ENCODE measurements around the gene PDE1C. TPM values are rescaled to one million over a fixed set of nuclear protein-coding genes. Genes with fewer than 3 reads are reported as not detected.

The PDE1C gene
- 1.3 TPM for polyA plus RNA-seq (2013, experiment 1 of 4)
- polyA plus RNA-seq (2013, experiment 2 of 4), result 2.2 TPM
- polyA plus RNA-seq (2013, experiment 3 of 4), result 0.69 TPM
- polyA plus RNA-seq (2013, experiment 4 of 4), result 1.5 TPM

DNA sequence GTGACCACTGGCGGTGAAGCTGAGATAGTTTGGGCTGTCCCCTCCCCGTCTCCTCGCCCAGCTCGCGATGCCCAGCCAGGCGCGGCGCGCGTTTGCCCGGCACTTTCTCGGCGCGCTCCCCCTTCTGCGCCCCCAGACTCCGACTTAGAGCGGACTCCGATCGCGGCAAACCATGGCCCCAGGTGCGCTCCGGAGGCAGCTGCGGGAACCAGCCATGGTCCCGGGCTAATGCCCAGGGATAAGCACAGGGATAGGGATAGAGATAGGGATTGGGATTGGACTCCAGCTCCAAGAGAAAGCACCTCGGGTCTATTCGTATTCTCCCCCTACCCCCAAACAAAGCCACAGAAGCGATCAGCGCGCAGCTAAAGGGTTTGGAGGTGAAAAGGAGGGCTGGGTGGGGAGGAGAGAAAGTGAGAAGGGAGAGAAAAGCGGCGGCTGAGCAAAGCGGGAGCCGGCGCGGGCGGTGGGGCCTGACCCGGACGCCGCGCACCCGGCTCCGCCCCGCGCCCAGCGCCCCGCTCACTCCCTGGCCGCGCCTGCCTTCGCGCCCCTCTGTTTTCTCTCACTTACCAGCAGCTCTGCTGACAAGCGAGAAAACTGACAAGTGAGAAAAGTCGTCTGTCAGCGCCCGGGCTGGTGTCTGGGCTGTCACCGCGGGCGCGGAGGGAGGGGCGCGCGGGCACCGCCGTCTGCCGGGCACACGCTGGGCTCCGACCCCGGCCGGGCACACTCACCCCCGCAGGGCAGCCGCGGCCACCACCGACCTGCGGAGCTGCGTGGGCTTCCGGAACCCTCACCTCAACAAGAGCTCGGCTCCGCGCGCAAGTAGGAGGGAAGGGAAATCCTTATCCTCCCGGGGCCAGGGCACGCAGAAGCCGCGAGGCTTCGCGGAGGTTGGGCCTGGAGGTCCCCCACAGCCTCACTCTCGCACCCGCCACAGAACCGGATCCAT lies at the start of gene PDE1C:
PDE1C (minus strand) TSS at position 2 of the 955 bp plus-strand sequence.
- H3K27ac ChIP-seq (ENCODE audit: insufficient read depth, low read depth, low read length, poor library complexity, severe bottlenecking), result no peak within 1 kb of the TSS
- no peaks in the 10 kb centered on the region for H3K9me3 ChIP-seq (ENCODE audit: control insufficient read depth, low read length)
- WGBS, 2 experiments, result 0% methylated on average over 81 to 86 of the region's 88 CpGs
- H3K4me1 ChIP-seq (ENCODE audit: control insufficient read depth, insufficient read depth, low read length), result no peaks in the 10 kb centered on the region
- H3K27me3 ChIP-seq (ENCODE audit: control insufficient read depth, insufficient read depth, low read length, poor library complexity, severe bottlenecking), result peaks cover 70% of the 10 kb centered on the region
- H3K36me3 ChIP-seq (ENCODE audit: control insufficient read depth, insufficient read depth, low read length), result no peaks in the 10 kb centered on the region
- H3K4me3 ChIP-seq (ENCODE audit: insufficient read depth, low read depth, low read length), result peak within 1 kb of the TSS; percentile 45

DNA sequence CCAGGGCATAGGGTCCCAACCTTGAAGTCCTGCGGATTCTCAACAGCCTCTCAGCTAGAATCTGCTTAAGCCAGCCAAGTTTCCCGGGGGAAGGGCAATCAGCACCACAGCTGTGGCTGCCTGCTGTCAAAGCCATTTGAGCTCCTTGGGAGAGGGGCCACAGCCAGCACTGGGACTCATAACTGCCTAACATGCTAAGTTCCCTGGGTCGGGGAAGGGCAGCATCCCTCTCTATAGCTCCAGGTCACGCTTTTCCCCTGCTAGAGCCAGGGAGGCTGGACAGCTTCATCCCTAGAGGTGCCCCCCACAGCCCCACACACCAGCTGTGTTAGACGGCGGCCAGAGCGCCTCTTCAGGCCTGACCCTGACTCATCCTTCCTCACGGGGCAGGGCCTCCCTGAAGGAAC lies 49.6 kb upstream of the PDE1C start:
- Histone ChIP-seq H3K4me1 (ENCODE audit: control insufficient read depth, insufficient read depth, low read length) (no peaks in the 10 kb centered on the region), H3K27ac (ENCODE audit: insufficient read depth, low read depth, low read length, poor library complexity, severe bottlenecking) (no peak overlapping the region), H3K36me3 (ENCODE audit: control insufficient read depth, insufficient read depth, low read length) (no peaks in the 10 kb centered on the region), H3K4me3 (ENCODE audit: insufficient read depth, low read depth, low read length) (no peak overlapping the region), H3K9me3 (ENCODE audit: control insufficient read depth, low read length) (no peaks in the 10 kb centered on the region), H3K27me3 (ENCODE audit: control insufficient read depth, insufficient read depth, low read length, poor library complexity, severe bottlenecking) (no peaks in the 10 kb centered on the region)
- whole genome bisulfite sequencing, 2 experiments, result 81 to 87% methylated on average over 8 of the region's 8 CpGs

DNA sequence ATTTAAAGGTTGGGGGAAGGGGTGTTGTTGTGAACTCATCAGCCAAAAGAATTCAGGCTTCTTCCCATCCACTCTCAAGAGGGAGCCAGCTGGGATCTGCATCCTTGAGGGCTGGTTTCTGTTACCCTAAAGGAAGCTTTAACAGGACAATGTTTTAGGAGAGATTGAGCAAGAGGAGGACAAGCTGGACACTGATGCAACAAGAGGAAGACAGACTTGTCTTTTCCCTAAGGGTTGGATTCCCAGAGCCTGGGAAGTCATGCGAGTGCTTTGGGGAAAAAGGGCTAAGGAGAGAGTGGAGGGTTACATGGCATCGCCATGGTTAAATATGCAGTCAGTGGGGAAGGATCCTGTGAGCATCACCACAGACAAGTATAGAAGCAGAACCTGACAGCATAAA lies 47.6 kb upstream of the PDE1C start:
- WGBS, 2 experiments, result 93 to 98% methylated on average over 2 of the region's 2 CpGs

DNA sequence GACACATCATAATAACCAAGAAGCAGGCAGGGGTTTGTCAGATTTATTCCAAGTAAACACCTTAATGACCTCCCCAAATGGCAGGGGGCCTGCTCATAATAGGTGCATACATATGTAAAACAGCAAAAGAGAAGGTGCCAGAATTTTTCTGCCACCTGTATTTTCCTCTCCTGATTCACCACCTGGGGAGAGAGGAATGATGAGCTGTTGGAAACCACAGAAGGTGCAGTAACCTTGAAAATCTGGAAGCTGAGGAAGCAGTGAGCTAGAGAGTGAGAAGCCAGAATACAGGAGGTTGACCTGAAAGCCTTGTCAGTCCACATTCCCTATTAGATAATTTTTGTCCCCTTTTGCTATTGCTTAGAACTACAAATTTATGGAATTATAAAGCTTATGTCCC lies 46.2 kb upstream of the PDE1C start:
- Histone ChIP-seq H3K27ac (ENCODE audit: insufficient read depth, low read depth, low read length, poor library complexity, severe bottlenecking) (no peak overlapping the region), H3K27me3 (ENCODE audit: control insufficient read depth, insufficient read depth, low read length, poor library complexity, severe bottlenecking) (no peaks in the 10 kb centered on the region), H3K36me3 (ENCODE audit: control insufficient read depth, insufficient read depth, low read length) (no peaks in the 10 kb centered on the region), H3K4me3 (ENCODE audit: insufficient read depth, low read depth, low read length) (no peak overlapping the region), H3K4me1 (ENCODE audit: control insufficient read depth, insufficient read depth, low read length) (no peaks in the 10 kb centered on the region), H3K9me3 (ENCODE audit: control insufficient read depth, low read length) (no peaks in the 10 kb centered on the region)

More for the DNA sequence above, 47.6 kb upstream of the PDE1C start:
- no peaks in the 10 kb centered on the region for H3K9me3 ChIP-seq (ENCODE audit: control insufficient read depth, low read length)
- no peak overlapping the region for H3K4me3 ChIP-seq (ENCODE audit: insufficient read depth, low read depth, low read length)
- H3K36me3 ChIP-seq (ENCODE audit: control insufficient read depth, insufficient read depth, low read length), result no peaks in the 10 kb centered on the region
- no peaks in the 10 kb centered on the region for H3K4me1 ChIP-seq (ENCODE audit: control insufficient read depth, insufficient read depth, low read length)
- H3K27ac ChIP-seq (ENCODE audit: insufficient read depth, low read depth, low read length, poor library complexity, severe bottlenecking), result no peak overlapping the region
- H3K27me3 ChIP-seq (ENCODE audit: control insufficient read depth, insufficient read depth, low read length, poor library complexity, severe bottlenecking), result no peaks in the 10 kb centered on the region

DNA sequence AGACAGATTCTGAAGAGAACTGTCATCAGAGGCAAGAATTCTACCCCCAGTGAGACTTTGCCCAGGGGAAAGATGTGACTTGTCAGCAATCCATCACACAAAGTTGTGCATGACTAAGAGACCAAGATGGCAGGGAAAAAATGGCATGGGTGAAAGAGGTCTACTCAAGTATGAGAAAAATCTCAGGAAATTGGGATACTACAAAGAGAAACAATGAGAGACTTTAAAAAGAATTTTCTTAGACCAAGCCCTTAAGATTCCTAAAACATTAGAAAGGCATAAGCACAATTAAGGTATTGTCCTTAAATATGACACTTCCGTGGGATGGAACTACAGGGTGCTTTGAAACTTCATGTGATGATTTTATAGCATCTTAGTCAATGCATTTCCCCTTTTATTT lies 45.6 kb upstream of the PDE1C start:
- H3K36me3 ChIP-seq (ENCODE audit: control insufficient read depth, insufficient read depth, low read length), result no peaks in the 10 kb centered on the region
- no peaks in the 10 kb centered on the region for H3K9me3 ChIP-seq (ENCODE audit: control insufficient read depth, low read length)
- no peak overlapping the region for H3K27ac ChIP-seq (ENCODE audit: insufficient read depth, low read depth, low read length, poor library complexity, severe bottlenecking)
- H3K27me3 ChIP-seq (ENCODE audit: control insufficient read depth, insufficient read depth, low read length, poor library complexity, severe bottlenecking), result no peaks in the 10 kb centered on the region
- H3K4me3 ChIP-seq (ENCODE audit: insufficient read depth, low read depth, low read length), result no peak overlapping the region
- 60 to 69% methylated on average over 1 of the region's 1 CpG for WGBS, 2 experiments
- H3K4me1 ChIP-seq (ENCODE audit: control insufficient read depth, insufficient read depth, low read length), result no peaks in the 10 kb centered on the region

DNA sequence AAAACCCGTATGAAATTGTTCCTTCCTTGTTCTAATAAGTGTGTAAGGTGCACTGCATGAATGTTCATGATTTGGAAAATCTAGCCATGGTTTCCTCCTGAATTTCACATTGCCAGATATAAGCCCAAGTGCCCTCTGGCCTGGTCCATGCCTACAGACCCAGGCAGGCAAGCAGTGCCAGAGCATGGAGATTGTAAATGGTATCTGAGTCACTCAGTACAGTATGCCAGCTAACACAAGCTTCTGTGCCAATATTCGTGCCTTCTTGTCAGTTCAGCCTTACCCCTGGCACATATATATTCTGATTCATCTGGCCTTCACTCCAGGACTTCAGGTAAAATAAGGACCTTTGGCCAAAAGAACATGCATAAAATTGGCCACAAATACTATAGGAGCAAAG lies 38.4 kb upstream of the PDE1C start:
- H3K4me1 ChIP-seq (ENCODE audit: control insufficient read depth, insufficient read depth, low read length), result no peaks in the 10 kb centered on the region
- no peaks in the 10 kb centered on the region for H3K9me3 ChIP-seq (ENCODE audit: control insufficient read depth, low read length)
- H3K36me3 ChIP-seq (ENCODE audit: control insufficient read depth, insufficient read depth, low read length), result no peaks in the 10 kb centered on the region
- 82 to 98% methylated on average over 2 of the region's 2 CpGs for WGBS, 2 experiments
- H3K27ac ChIP-seq (ENCODE audit: insufficient read depth, low read depth, low read length, poor library complexity, severe bottlenecking), result no peak overlapping the region
- H3K27me3 ChIP-seq (ENCODE audit: control insufficient read depth, insufficient read depth, low read length, poor library complexity, severe bottlenecking), result no peaks in the 10 kb centered on the region
- H3K4me3 ChIP-seq (ENCODE audit: insufficient read depth, low read depth, low read length), result no peak overlapping the region

DNA sequence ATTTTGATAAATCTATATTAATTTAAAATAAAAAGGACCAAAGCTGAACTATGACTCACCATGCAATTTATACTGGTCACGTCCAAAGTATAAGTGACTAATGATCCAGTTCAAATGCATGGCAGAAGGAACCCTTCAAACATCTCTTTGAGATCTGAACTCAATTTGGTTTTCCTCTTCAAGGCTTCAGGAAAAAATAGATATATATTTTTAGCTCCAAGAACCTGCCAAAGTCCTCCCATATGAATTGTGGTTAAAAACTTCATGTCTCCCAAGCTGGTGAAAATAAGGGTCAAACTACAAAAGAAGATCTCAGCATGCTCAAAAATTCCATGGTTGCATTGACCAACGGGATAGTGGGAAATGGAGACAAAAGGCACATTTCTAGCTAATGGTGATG lies 34.6 kb upstream of the PDE1C start:
- WGBS, 2 experiments, result 89 to 95% methylated on average over 1 to 2 of the region's 2 CpGs

DNA sequence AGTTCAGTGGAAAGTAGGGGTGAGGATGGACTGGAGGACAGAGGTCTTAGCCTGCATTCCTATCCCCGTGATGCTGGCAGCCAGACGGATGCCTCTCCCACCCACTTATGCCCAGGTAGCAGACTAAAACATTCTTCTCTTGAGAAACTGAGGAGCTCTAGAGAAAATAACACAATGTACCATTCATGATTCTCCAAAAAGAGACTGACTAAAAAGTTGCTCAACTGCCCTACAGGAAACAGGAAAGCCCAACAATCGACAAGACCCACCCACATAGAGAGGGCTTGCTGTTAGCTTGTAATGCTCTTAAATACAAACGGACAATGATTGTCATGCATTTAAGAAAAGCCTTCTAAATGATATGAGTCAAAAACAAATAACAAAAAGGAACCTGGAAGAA lies 33.2 kb upstream of the PDE1C start:
- no peaks in the 10 kb centered on the region for H3K9me3 ChIP-seq (ENCODE audit: control insufficient read depth, low read length)
- H3K27me3 ChIP-seq (ENCODE audit: control insufficient read depth, insufficient read depth, low read length, poor library complexity, severe bottlenecking), result no peaks in the 10 kb centered on the region
- H3K36me3 ChIP-seq (ENCODE audit: control insufficient read depth, insufficient read depth, low read length), result no peaks in the 10 kb centered on the region
- no peak overlapping the region for H3K4me3 ChIP-seq (ENCODE audit: insufficient read depth, low read depth, low read length)
- H3K4me1 ChIP-seq (ENCODE audit: control insufficient read depth, insufficient read depth, low read length), result no peaks in the 10 kb centered on the region
- H3K27ac ChIP-seq (ENCODE audit: insufficient read depth, low read depth, low read length, poor library complexity, severe bottlenecking), result no peak overlapping the region
- 82 to 84% methylated on average over 3 to 4 of the region's 4 CpGs for WGBS, 2 experiments

More for the DNA sequence above, 34.6 kb upstream of the PDE1C start:
- Histone ChIP-seq H3K4me3 (ENCODE audit: insufficient read depth, low read depth, low read length) (no peak overlapping the region), H3K27me3 (ENCODE audit: control insufficient read depth, insufficient read depth, low read length, poor library complexity, severe bottlenecking) (no peaks in the 10 kb centered on the region), H3K4me1 (ENCODE audit: control insufficient read depth, insufficient read depth, low read length) (no peaks in the 10 kb centered on the region), H3K9me3 (ENCODE audit: control insufficient read depth, low read length) (no peaks in the 10 kb centered on the region), H3K27ac (ENCODE audit: insufficient read depth, low read depth, low read length, poor library complexity, severe bottlenecking) (no peak overlapping the region), H3K36me3 (ENCODE audit: control insufficient read depth, insufficient read depth, low read length) (no peaks in the 10 kb centered on the region)

DNA sequence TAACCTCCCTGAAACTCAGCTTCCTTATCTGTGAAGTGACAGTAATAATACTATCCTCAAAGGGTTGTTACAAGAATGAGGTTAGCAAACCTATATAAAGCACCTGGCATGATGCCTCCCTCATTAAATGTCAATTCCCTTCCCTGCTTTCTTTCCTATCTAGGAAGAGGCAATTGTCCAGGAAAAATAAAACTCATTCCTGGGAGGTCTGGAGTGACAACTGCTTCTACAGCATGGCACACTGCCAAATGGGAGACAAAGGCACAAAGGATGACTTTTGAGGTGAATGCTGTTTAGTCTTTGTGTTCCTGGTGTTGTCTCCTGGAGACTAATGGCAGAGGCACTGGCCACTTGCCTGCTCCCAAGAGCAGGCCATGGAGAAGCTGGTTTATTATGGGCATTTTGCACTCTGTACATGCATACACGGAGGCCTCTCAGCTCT lies 32.2 kb upstream of the PDE1C start:
- Histone ChIP-seq H3K36me3 (ENCODE audit: control insufficient read depth, insufficient read depth, low read length) (no peaks in the 10 kb centered on the region), H3K27me3 (ENCODE audit: control insufficient read depth, insufficient read depth, low read length, poor library complexity, severe bottlenecking) (no peaks in the 10 kb centered on the region), H3K4me3 (ENCODE audit: insufficient read depth, low read depth, low read length) (no peak overlapping the region), H3K27ac (ENCODE audit: insufficient read depth, low read depth, low read length, poor library complexity, severe bottlenecking) (no peak overlapping the region), H3K4me1 (ENCODE audit: control insufficient read depth, insufficient read depth, low read length) (no peaks in the 10 kb centered on the region), H3K9me3 (ENCODE audit: control insufficient read depth, low read length) (no peaks in the 10 kb centered on the region)
- 88 to 95% methylated on average over 1 of the region's 1 CpG for WGBS, 2 experiments

DNA sequence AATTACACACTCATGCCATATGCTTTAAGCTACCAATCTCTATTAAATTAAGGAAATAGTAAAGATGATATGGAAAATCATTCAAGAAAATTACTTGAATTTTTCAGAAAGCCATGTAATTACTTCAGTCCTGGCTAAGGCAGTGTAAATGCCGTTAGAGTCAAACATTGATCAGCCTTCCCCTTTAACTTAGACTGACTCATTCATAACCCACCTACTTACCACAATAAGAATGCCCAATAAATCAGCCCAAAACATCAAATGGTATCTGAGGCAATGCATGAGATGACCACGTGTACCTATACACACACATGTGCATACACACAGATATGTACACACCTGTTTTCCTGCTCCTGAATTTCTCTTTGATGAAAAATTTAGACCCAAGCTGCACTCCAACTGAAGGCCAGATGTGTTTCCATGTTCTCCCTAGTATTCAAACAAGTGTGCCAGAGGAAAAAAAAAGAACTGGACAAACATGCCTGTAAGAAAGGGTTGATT lies 30.2 kb upstream of the PDE1C start:
- WGBS, 2 experiments, result 92 to 95% methylated on average over 2 of the region's 2 CpGs
- H3K4me1 ChIP-seq (ENCODE audit: control insufficient read depth, insufficient read depth, low read length), result no peaks in the 10 kb centered on the region

More for the DNA sequence above, 30.2 kb upstream of the PDE1C start:
- H3K27ac ChIP-seq (ENCODE audit: insufficient read depth, low read depth, low read length, poor library complexity, severe bottlenecking), result no peak overlapping the region
- H3K4me3 ChIP-seq (ENCODE audit: insufficient read depth, low read depth, low read length), result no peak overlapping the region
- no peaks in the 10 kb centered on the region for H3K9me3 ChIP-seq (ENCODE audit: control insufficient read depth, low read length)
- H3K27me3 ChIP-seq (ENCODE audit: control insufficient read depth, insufficient read depth, low read length, poor library complexity, severe bottlenecking), result no peaks in the 10 kb centered on the region
- no peaks in the 10 kb centered on the region for H3K36me3 ChIP-seq (ENCODE audit: control insufficient read depth, insufficient read depth, low read length)

Measured in ectodermal cell (in vitro differentiated cells).